Measurements from ENCODE around the gene SLC23A3. TPM values are rescaled to one million over a fixed set of nuclear protein-coding genes. Genes with fewer than 3 reads are reported as not detected.

Gene SLC23A3
- total RNA-seq, 1 donor = 0.27 TPM

- peak; percentile 71 to 87 (median 87) for DNase-seq (ENCODE audit: low read depth in 2 of 3, low spot score in 2 of 3)
Observed at GRCh38 chr2:219176818-219177551, 7.2 kb upstream of the SLC23A3 start, which contains the start of gene CNPPD1. Gene CNPPD1 (minus strand): TSS chr2:219176925. CDS start chr2:219176828, 97 bp downstream.

- peak in 1 of 3 donors; percentile 28 for DNase-seq (ENCODE audit: low read depth in 2 of 3, low spot score in 2 of 3)
Observed at GRCh38 chr2:219175928-219176817, 6.3 kb upstream of the SLC23A3 start.

- no peak for DNase-seq (ENCODE audit: low read depth in 2 of 3, low spot score in 2 of 3)
Observed at GRCh38 chr2:219175486-219175885, 5.7 kb upstream of the SLC23A3 start.

GRCh38 chr2:219174801-219175200, 5.0 kb upstream of the SLC23A3 start:
- DNase-seq (ENCODE audit: low read depth in 2 of 3, low spot score in 2 of 3) = no peak

- no peak for DNase-seq (ENCODE audit: low read depth in 2 of 3, low spot score in 2 of 3)
Observed at GRCh38 chr2:219174146-219174545, 4.3 kb upstream of the SLC23A3 start.

- DNase-seq (ENCODE audit: low read depth in 2 of 3, low spot score in 2 of 3) = no peak
Observed at GRCh38 chr2:219173176-219173575, 3.3 kb upstream of the SLC23A3 start.

GRCh38 chr2:219172231-219173154, 2.7 kb upstream of the SLC23A3 start:
- DNase-seq (ENCODE audit: low read depth in 2 of 3, low spot score in 2 of 3) = no peak

- DNase-seq (ENCODE audit: low read depth in 2 of 3, low spot score in 2 of 3) = peak in 2 of 3 donors; percentile 21 to 52
Observed at GRCh38 chr2:219171231-219171651, 1.4 kb upstream of the SLC23A3 start.

- no peak for DNase-seq (ENCODE audit: low read depth in 2 of 3, low spot score in 2 of 3)
Observed at GRCh38 chr2:219168932-219169331, 897 bp downstream of the SLC23A3 start.

GRCh38 chr2:219168526-219168925, 1.3 kb downstream of the SLC23A3 start:
- peak in 2 of 3 donors; percentile 29 to 39 for DNase-seq (ENCODE audit: low read depth in 2 of 3, low spot score in 2 of 3)

GRCh38 chr2:219167997-219168396, 1.8 kb downstream of the SLC23A3 start:
- DNase-seq (ENCODE audit: low read depth in 2 of 3, low spot score in 2 of 3) = no peak

GRCh38 chr2:219165058-219165911, 4.5 kb downstream of the SLC23A3 start:
- DNase-seq (ENCODE audit: low read depth in 2 of 3, low spot score in 2 of 3) = no peak

GRCh38 chr2:219163156-219163555, 6.7 kb downstream of the SLC23A3 start:
- no peak for DNase-seq (ENCODE audit: low read depth in 2 of 3, low spot score in 2 of 3)

GRCh38 chr2:219161097-219161496, 8.7 kb downstream of the SLC23A3 start:
- peak in 1 of 3 donors; percentile 8 for DNase-seq (ENCODE audit: low read depth in 2 of 3, low spot score in 2 of 3)

- peak; percentile 92 to 97 (median 95) for DNase-seq (ENCODE audit: low read depth in 2 of 3, low spot score in 2 of 3)
Observed at GRCh38 chr2:219160186-219161017, 9.4 kb downstream of the SLC23A3 start, which contains the start of gene NHEJ1. Gene NHEJ1 (minus strand): TSS chr2:219160815. CDS start chr2:219158362, 2,453 bp downstream.

- no peak for DNase-seq (ENCODE audit: low read depth in 2 of 3, low spot score in 2 of 3)
Observed at GRCh38 chr2:219159771-219160185, 10.1 kb downstream of the SLC23A3 start.

GRCh38 chr2:219158586-219158985, 11.2 kb downstream of the SLC23A3 start:
- no peak for DNase-seq (ENCODE audit: low read depth in 2 of 3, low spot score in 2 of 3)

GRCh38 chr2:219158025-219158424, 11.8 kb downstream of the SLC23A3 start:
- no peak for DNase-seq (ENCODE audit: low read depth in 2 of 3, low spot score in 2 of 3)
